B cell (primary cell): ENCODE measurements around the gene FBXW4. TPM values are rescaled to one million over a fixed set of nuclear protein-coding genes. Genes with fewer than 3 reads are reported as not detected.
"Not testable (repeated sequence)": the region's sequence is repeated elsewhere in the genome, so short reads cannot be mapped to it uniquely, and the experiment has no call there.

ENCODE experiments used
- ATAC-seq: fragments of 200-7000 bp; cut with Tn5 transposase; one replicate; pipeline ENCODE4 v1.10.0; 2021; ENCODE audit warnings: low read depth, mild to moderate bottlenecking, moderate number of reproducible peaks, moderate library complexity
- CTCF ChIA-PET: fragments of 350-600 bp; sonication (Branson Sonifier 250); formaldehyde crosslinking; loops from one replicate; lab custom pipeline; 2021; ENCODE audit warnings: antibody characterized with exemption, inconsistent platforms; lab: Charles Lee
- POLR2A ChIA-PET: fragments of 350-600 bp; sonication (Branson Sonifier 250); formaldehyde crosslinking; loops from one replicate; lab custom pipeline; 2021; ENCODE audit warnings: antibody characterized with exemption; lab: Charles Lee
- DNase-seq: peaks from one replicate; pipeline ENCODE4 v3.0.0; 2013
- H2AFZ ChIP-seq: 2 replicates; pipeline ENCODE4 v1.6.1; 2012; ENCODE audit warnings: mild to moderate bottlenecking, low read depth, low read length; ENCODE audit not compliant: insufficient read depth, poor library complexity, severe bottlenecking
- H3K27ac ChIP-seq, 2 donors: 1 replicate in 1 of 2; 2 replicates in 1 of 2; pipeline ENCODE4 v1.5.1; 2012 to 2013; ENCODE audit warnings: low read length in 2 of 2, mild to moderate bottlenecking in 2 of 2, moderate library complexity in 1 of 2
- H3K27me3 ChIP-seq, 4 experiments: fragments of 200-600 bp in 1 of 4; sonication (generic) in 1 of 4; replicated peaks in 1 of 4; 1 replicate in 2 of 4; 2 replicates in 2 of 4; pipeline versions ENCODE4 v1.6.1 to v1.7.0; 2013 to 2016; ENCODE audit warnings: low read length in 3 of 4, mild to moderate bottlenecking in 2 of 4, mixed read lengths in 1 of 4, moderate library complexity in 1 of 4; ENCODE audit not compliant: insufficient read depth in 4 of 4, control insufficient read depth in 3 of 4; ENCODE audit errors: control extremely low read depth in 1 of 4
- H3K36me3 ChIP-seq, 2 experiments: replicated peaks in 1 of 2; 1 replicate in 1 of 2; 2 replicates in 1 of 2; pipeline versions ENCODE4 v1.6.1 to v1.7.1; 2013; ENCODE audit warnings: low read length in 1 of 2; ENCODE audit not compliant: insufficient read depth in 2 of 2, control insufficient read depth in 1 of 2; ENCODE audit errors: control extremely low read depth in 1 of 2, extremely low read depth in 1 of 2
- H3K4me1 ChIP-seq, 2 donors: fragments of 200-600 bp in 1 of 2; sonication (generic) in 1 of 2; 1 replicate in 1 of 2; 2 replicates in 1 of 2; pipeline versions ENCODE4 v1.5.1 to v1.6.1; 2013 to 2017; ENCODE audit warnings: low read length in 2 of 2; ENCODE audit not compliant: control insufficient read depth in 2 of 2, insufficient read depth in 2 of 2
- H3K4me2 ChIP-seq: replicated peaks from 2 replicates; pipeline ENCODE3; 2012; ENCODE audit warnings: mild to moderate bottlenecking, low read depth, low read length; ENCODE audit not compliant: poor library complexity, severe bottlenecking
- H3K4me3 ChIP-seq, 5 experiments: fragments of 200-600 bp in 1 of 5; sonication (generic) in 1 of 5; 1 replicate in 3 of 5; 2 replicates in 2 of 5; pipeline versions ENCODE4 v1.5.1 to v1.7.0; 2011 to 2016; ENCODE audit warnings: low read length in 4 of 5, mild to moderate bottlenecking in 4 of 5, low read depth in 2 of 5, control low read depth in 1 of 5, moderate library complexity in 1 of 5; ENCODE audit not compliant: insufficient read depth in 1 of 5; ENCODE audit errors: control extremely low read depth in 1 of 5, extremely low read depth in 1 of 5
- H3K79me2 ChIP-seq: fragments of 200-600 bp; sonication (generic); one replicate; pipeline ENCODE4 v1.6.0; 2016; ENCODE audit warnings: low read length; ENCODE audit not compliant: control insufficient read depth, insufficient read depth
- H3K9ac ChIP-seq: fragments of 200-600 bp; sonication (generic); 2 replicates; pipeline ENCODE4 v1.6.1; 2017; ENCODE audit warnings: mild to moderate bottlenecking, low read length, moderate library complexity
- H3K9me3 ChIP-seq, 3 donors: one replicate each; pipeline versions ENCODE4 v1.6.1 to v1.7.1; 2013; ENCODE audit warnings: low read length in 2 of 3; ENCODE audit not compliant: control insufficient read depth in 2 of 3, insufficient read depth in 1 of 3; ENCODE audit errors: control extremely low read depth in 1 of 3
- H4K20me1 ChIP-seq: 2 replicates; pipeline ENCODE4 v1.6.0; 2012; ENCODE audit warnings: mild to moderate bottlenecking, low read length; ENCODE audit not compliant: insufficient read depth, control insufficient read depth, poor library complexity, severe bottlenecking
- H3K27ac Mint-ChIP-seq: one replicate; pipeline ENCODE4 v1.8.0; 2021; ENCODE audit warnings: mixed read lengths
- H3K27me3 Mint-ChIP-seq: one replicate; pipeline ENCODE4 v1.8.0; 2021; ENCODE audit warnings: mixed read lengths
- H3K4me1 Mint-ChIP-seq: one replicate; pipeline ENCODE4 v1.8.0; 2021; ENCODE audit warnings: mixed read lengths
- H3K4me3 Mint-ChIP-seq: one replicate; pipeline ENCODE4 v1.8.0; 2021; ENCODE audit warnings: mixed read lengths
- H3K9me3 Mint-ChIP-seq: one replicate; pipeline ENCODE4 v1.8.0; 2022; ENCODE audit warnings: mixed read lengths; ENCODE audit not compliant: insufficient read depth
- EZH2 ChIP-seq: IDR thresholded peaks from 2 replicates; pipeline ENCODE4 v1.6.1; 2012; ENCODE audit warnings: borderline replicate concordance, low read depth, mild to moderate bottlenecking, moderate library complexity, low read length; ENCODE audit not compliant: insufficient read depth, poor library complexity, severe bottlenecking
- WGBS: methylation state at CpG from one replicate; pipeline ENCODE4 v1.1.5; 2013; ENCODE audit warnings: missing lambda C conversion rate; ENCODE audit not compliant: insufficient coverage; 5-methylcytosine and 5-hydroxymethylcytosine counted together
- intact Hi-C: fragments of 100-400 bp; cut with micrococcal nuclease; formaldehyde crosslinking; loops from one replicate; pipeline ENCODE4 v1.10.0; 2022
- polyA plus RNA-seq: library from polyadenylated mRNA; depleted of rRNA; stranded (reverse); fragments of >200 nt; gene quantifications from 2 replicates; pipeline ENCODE4 v1.2.3, GENCODE V29; 2012
- total RNA-seq, 2 donors: library from RNA; stranded (reverse); fragments of 120-200 nt in 1 of 2; gene quantifications; 1 replicate in 1 of 2; 2 replicates in 1 of 2; pipeline versions ENCODE4 v1.2.3 to v1.2.4, GENCODE V29; 2013 to 2022
- TF ChIP-seq, protein P1 (sequence below): fragments of 200-600 bp; IDR thresholded peaks from one replicate; pipeline ENCODE4 v1.8.0; 2022; ENCODE audit warnings: antibody characterized with exemption, mild to moderate bottlenecking

Gene FBXW4
- total and polyA plus RNA-seq, 2 donors (not counting 1 experiment from before 2014, with no cell fraction given), result 72.9 to 99.6 TPM

DNA sequence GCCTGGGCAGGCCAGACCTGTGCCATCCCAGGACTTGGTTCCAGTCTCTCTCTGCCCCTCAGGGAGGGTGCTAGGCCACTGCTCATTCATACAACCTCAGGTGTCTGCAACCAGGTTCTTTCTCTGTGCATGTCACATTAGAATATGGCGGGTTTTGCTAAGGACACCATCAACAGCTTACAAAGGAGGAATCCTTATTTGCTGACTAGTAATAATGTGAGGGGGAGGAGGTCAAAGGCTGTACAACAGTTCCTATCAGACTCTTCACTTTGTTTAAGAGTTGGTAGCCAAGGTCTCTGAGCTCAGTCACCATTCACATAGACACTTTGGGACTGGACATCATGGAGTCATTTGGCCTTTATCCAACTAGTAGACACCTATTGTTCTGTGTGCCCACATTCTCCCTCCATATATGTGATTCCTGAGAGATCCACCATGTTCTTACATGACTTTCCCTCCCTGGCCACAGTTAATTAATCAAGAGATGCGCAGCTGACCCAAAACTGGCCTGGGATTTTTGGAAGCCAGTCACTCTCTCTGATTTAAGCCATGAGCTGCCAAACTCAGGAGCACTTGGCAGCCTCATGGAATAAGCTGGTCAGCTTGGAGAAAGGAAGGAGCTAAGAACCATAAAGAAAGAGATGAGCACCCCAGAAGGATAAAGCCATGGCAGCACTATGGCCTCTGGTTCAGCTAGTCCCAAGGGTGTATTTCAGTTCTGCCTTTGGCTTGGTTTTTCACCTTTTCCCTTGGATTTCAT is 55.6 kb downstream of the FBXW4 start:
- DNase-seq, result no peak
- Mint-ChIP-seq H3K27ac (no peak overlapping the region), H3K27me3 (no peaks in the 10 kb centered on the region), H3K4me1 (no peaks in the 10 kb centered on the region), H3K9me3 (no peaks in the 10 kb centered on the region), H3K4me3 (no peak overlapping the region)
- Histone ChIP-seq H2AFZ (no peak overlapping the region), H3K9ac (no peak overlapping the region), H4K20me1 (peaks cover 18% of the 10 kb centered on the region), H3K27ac (no peak overlapping the region), H3K27me3 (no peaks in the 10 kb centered on the region), H3K4me2 (no peak overlapping the region), H3K79me2 (peaks cover 3% of the 10 kb centered on the region), H3K4me1 (no peaks in the 10 kb centered on the region), H3K4me3 (no peak overlapping the region), H3K36me3 (peaks cover 3 to 33% of the 10 kb centered on the region in 2 experiments), H3K9me3 (no peaks in the 10 kb centered on the region)
- no peak for ATAC-seq
- intact Hi-C loops, result no loop called here
- CTCF ChIA-PET, result no interaction called here
- TF ChIP-seq, protein P1, sequence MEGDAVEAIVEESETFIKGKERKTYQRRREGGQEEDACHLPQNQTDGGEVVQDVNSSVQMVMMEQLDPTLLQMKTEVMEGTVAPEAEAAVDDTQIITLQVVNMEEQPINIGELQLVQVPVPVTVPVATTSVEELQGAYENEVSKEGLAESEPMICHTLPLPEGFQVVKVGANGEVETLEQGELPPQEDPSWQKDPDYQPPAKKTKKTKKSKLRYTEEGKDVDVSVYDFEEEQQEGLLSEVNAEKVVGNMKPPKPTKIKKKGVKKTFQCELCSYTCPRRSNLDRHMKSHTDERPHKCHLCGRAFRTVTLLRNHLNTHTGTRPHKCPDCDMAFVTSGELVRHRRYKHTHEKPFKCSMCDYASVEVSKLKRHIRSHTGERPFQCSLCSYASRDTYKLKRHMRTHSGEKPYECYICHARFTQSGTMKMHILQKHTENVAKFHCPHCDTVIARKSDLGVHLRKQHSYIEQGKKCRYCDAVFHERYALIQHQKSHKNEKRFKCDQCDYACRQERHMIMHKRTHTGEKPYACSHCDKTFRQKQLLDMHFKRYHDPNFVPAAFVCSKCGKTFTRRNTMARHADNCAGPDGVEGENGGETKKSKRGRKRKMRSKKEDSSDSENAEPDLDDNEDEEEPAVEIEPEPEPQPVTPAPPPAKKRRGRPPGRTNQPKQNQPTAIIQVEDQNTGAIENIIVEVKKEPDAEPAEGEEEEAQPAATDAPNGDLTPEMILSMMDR, result no peak
- TF ChIP-seq EZH2, result no peak
- WGBS, result 100% methylated on average over 1 of the region's 2 CpGs
- POLR2A ChIA-PET, result no interaction called here

DNA sequence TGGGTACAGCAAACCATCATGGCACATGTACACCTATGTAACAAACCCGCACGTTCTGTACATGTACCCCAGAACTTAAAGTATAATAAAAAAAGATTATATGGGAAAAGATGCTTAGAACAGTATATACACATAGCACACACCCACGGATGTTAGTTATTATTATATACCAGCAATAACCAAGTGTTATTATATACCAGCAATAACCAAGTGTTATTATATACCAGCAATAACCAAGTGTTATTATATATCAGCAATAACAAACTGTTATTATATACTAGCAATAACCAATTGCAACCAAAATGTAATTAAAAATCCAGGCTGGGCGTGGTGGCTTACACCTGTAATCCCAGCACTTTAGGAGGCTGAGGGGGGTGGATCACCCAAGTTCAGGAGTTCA is 61.5 kb downstream of the FBXW4 start:
- peaks cover 37% of the 10 kb centered on the region for H3K79me2 ChIP-seq
- H3K27ac ChIP-seq, ATAC-seq, H3K4me1 ChIP-seq, DNase-seq, intact Hi-C loops, H2AFZ ChIP-seq, H3K27me3 Mint-ChIP-seq, POLR2A ChIA-PET, H3K27ac Mint-ChIP-seq, H3K4me3 ChIP-seq, H3K27me3 ChIP-seq, CTCF ChIA-PET, H3K9ac ChIP-seq, H3K4me3 Mint-ChIP-seq, H3K4me2 ChIP-seq, H3K4me1 Mint-ChIP-seq, H3K9me3 ChIP-seq, H3K9me3 Mint-ChIP-seq: not testable (repeated sequence)
- H3K36me3 ChIP-seq, result peaks cover 3 to 38% of the 10 kb centered on the region in 2 experiments
- H4K20me1 ChIP-seq, result peaks cover 45% of the 10 kb centered on the region
- WGBS, result no CpG with 5 or more reads among the region's 4 CpGs
